Activated CD4-positive, alpha-beta T cell treated with anti-CD3 and anti-CD28 coated beads for 24 hours (primary cell): ENCODE results near the gene TTLL5.

Experiments used
- DNase-seq, 2 donors: peaks; one replicate each; pipeline ENCODE4 v3.0.0-alpha.2; 2020; ENCODE audit warnings: low read depth in 2 of 2

TTLL5 gene

DNA sequence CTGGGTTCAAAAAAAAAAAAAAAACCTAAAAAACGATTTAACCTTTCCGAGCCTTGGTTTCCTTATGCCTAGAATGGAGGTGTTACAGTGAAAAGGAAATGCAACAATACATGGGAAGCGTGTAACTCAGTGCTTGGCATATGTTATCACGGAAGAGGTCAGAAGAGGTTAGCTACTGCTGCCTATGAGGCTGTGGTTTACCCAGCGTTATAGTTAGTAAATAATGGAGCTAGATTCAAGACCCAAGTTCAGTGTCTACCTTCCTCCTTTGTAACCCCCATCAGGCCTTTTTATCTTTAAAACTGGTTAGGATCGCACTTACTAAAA is 325.4 kb downstream of the TTLL5 start:
- no peak for DNase-seq

DNA sequence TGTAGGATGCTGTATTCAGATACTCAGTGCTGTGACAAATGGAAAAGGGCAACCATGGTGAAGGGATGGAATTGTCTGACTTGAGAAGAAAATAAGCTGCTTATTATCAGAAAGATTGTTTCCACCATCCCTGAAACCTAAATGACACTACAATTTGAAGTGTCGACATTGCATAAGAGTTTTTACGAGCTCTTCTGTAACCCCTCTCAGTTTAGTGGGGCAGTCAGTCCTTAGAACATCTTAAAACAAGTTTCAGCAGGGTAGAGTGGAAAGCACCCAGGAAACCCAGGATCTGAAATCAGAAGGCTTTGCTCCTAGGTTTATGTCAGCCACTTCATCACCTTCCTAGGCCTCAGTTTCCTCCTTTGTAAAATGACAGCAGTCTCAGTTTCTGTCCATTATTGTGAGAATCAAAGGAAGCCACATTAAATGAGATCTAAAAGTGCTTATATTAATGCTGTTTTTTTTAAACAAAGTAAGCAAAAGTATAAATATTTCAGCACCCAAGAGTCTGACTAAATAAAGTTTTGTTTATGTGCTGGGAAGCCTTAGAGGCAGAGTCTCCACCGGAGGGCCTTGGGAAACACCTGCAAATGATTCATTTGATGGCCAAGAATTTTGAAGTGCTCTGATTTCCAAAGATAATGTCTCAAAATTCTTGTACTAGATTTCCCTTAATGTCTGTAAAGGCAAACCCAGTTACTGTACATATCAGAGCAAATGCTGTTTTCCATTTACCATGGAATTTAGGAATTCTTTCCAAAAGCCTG is 326.3 kb downstream of the TTLL5 start:
- no peak for DNase-seq

DNA sequence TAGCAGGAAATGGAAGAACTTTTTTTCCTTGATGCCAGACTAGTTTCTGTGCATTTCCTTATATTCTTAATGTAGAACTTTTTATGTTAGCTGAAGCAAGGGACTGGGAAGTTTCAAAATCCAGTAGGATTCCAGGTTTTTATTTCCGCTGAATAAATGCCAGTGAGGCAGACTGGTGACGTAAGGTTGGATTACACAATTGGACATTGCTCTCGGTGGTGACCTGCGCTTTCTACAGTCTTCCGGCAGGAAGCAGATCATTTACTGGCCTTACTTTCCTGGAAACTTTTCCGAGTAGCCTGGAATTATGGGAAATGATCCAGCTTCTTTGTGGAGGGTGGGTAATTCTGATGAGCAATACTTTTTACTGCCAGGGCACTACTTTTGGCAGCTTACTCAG is 328.1 kb downstream of the TTLL5 start:
- no peak for DNase-seq

DNA sequence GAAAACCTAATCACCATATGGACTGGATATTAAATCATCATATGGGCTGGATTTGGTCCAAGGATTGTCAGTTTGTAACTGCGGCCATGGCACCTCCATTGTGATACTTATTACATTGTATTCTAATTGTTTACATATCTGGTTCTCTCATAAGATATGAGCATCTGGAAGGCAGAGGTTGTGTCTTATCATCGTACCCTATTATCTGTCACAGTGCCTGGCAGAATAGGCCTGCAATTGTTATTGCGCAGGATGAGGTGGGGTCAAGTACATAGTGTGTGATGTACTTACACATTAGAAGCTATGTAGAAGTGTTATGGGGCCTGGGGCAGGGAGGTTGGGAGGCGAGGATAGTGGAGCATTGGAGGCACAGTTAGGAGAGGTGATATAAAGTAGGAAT is 329.3 kb downstream of the TTLL5 start:
- no peak for DNase-seq

DNA sequence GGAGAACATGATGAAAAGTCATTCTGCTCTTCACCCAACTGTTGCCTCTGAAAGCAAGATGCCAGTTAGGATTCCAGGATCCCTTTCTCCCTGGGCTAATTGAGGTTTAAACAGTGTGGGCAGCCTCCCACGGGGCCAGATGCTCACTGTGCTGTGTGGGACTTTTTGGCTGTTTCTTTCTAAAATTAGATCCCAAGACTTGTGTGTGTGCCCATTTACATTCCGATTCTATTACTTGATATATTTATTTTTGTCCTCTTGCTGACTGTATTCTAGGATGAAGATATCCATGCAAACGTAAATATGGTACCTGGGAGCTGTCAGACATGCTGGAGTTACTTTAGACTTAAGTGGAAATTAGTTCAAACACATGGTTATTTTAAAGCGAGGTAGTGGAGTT is 330.7 kb downstream of the TTLL5 start:
- no peak for DNase-seq

DNA sequence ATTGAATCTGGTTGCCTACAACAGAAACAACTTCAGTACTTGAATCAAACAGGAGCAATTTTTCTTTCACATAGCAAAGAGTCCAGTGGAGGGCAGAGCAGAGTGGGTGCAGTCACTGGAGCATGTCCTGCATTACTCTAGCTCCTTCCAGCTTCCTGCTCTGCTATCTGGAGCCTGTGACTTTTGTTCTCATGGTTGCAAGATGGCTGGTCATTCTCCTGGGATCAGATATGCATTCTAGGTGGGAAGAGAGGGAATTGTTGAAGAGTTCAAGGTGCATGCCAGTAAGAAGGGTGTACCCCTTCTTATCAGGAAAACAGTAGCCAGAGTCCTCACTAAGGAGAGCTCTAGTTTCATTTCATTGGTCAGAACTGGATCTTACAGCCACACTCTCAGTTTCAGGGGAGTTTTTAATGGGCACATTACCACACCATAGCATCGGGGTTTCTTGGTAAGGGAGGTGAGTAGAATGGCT is 332.6 kb downstream of the TTLL5 start:
- no peak for DNase-seq

DNA sequence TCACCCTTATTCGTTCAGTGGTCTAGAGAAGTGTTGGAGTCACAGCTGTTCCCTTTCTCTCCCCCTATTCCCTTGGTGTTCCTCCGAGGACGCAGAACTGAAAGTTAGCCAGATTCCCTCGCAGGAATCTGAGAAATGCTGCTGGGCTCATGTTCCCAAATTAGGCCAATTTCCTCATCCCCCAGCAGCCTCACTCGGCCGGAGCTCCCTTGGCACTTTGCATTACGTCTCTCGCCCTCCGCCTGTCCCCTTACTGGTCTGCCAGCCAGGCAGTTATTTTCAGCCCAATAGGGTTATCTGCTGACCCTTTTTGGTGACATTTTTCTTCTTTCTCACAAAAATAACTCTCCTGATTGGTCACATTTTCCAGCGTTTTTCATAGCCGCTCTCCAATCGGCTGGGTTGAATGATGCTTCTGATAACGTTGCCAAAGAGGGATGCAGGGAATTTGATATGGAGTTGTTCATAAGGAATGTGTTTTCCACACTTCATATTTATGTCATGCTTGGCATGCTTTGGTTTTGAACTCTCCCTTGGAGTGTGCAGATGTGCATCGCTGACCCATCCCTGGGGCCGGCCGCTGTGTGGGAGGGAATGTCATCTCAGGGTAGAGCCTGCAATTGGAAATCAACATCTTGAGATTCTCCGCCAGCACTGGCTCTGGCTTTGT is 334.5 kb downstream of the TTLL5 start:
- DNase-seq = no peak

DNA sequence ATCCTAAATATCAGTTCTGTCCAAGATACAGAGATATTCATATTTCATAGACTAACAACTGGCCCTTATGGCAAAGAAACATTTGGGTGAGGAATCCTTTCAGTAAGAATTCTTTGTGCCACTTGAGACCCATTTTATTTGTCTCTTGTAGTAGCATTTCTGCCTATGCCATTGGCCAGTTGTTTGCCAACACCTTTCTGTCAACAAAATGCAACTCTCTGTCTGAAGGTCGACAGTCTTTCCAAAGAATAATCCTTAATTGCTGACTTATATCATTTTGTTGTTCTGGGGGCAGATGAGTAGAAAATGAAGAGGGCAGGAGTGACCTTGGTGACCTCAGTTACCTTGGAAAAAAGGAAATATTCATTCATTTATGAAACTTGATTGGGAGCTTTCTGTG is 335.4 kb downstream of the TTLL5 start:
- DNase-seq = no peak

DNA sequence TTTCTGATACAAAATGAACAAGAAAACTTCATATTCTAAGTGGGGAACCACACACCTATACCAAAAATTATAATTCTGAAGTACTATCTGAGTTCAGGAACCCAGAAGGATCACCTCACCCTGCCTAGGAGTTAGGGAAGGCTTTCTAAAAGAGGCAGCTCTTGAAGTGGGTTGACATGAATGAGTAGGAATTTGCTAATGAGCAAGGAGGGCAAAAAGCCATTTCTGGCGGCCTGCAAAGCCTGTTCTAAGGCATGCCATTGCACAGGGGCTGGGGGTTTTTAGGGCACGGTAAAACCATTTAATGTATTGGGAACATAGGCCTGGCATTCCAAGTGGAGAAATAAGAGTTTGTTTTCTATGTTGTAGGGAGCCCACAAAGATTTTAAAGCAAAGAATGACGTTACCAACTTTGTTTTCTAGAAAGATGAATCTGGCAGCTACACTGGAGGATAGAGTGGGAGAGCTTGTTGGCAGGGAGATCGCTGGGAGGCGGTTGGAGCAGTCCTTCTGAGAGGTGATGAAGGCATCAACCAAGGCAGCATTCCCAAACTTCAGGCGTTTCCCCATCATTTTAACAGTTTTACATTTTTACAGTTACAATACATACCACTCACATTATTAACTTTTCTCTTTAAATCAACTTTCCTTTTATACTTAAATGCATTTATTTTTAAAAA is 338.6 kb downstream of the TTLL5 start:
- no peak for DNase-seq

DNA sequence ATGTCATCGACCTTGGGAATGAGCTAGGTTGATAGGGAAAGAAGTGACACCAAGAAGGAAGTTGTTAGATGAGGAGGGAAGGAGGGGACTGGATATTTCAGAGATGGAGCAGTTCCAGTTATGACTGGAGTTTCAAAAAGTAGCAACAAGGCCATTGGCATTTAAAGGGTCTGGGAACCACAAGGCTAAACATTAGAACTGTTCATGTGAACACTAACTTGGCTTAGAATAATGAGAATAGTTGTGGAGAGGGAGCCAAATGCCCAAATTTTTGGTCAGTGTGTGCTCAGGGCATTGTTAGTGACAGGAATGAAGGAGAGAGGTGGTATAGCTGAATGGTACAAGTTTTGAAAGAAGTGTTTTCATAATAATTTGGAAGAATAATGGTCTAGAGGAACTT is 341.3 kb downstream of the TTLL5 start:
- DNase-seq = no peak
